GM13977 (cell line): ENCODE results near the gene WNK1.

ENCODE experiments used
- DNase-seq: peaks from one replicate; pipeline ENCODE4 v3.0.0; 2012; ENCODE audit warnings: low spot score
- CTCF ChIP-seq: IDR thresholded peaks from 2 replicates; pipeline ENCODE4 v1.5.1; 2012; ENCODE audit warnings: mild to moderate bottlenecking, control low read depth; ENCODE audit not compliant: insufficient read depth; ENCODE audit errors: extremely low read depth, missing control alignments
- in situ Hi-C: fragments of 300-500 bp; cut with MboI; formaldehyde crosslinking; loops from one replicate; pipeline ENCODE4 v1.12.0; 2022; ENCODE audit warnings: low sequenced_read_pairs, low pct_unique_long_range_greater_than_20kb, mixed read lengths, inconsistent platforms; ENCODE audit not compliant: unreplicated experiment

Gene WNK1

GRCh38 chr12:905261-906031 is 153.1 kb downstream of the WNK1 start:
- in situ Hi-C loops = no loop called here
- DNase-seq = no peak
- no peak for TF ChIP-seq CTCF

GRCh38 chr12:906062-906585 is 153.7 kb downstream of the WNK1 start:
- in situ Hi-C loops = no loop called here
- no peak for TF ChIP-seq CTCF
- no peak for DNase-seq

DNA sequence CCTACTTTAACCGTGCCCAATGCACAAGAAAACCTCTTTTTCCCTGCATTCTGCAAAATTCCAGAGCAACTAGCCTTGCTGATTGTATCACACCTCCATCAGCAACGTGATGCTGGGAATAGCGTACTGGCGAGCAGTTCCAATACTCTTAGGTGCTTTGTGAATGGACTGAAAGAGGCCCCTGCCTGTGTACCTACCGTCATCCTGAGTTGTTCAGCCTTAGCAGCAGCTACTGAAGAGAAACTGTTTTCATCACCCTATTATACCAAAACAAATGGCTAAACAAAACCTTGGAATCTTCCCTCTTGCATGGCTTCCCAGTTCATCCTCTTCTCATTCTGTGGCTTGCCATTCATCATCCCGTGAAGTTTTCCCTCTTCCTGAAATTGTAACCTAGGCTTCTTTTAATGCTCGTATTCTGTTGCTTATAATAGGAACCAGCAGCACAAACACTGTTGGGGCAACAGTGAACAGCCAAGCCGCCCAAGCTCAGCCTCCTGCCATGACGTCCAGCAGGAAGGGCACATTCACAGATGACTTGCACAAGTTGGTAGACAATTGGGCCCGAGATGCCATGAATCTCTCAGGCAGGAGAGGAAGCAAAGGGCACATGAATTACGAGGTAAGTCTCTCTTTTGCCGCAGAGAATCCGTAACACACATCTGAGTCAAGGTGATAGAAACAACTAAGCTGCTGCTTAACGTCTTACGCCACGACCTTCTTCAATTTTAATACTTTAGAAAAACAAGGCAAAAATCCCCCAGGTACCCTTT is 155.2 kb downstream of the WNK1 start:
- in situ Hi-C loops = no loop called here
- DNase-seq = no peak
- TF ChIP-seq CTCF = no peak

GRCh38 chr12:909861-910260 is 157.5 kb downstream of the WNK1 start:
- in situ Hi-C loops = no loop called here
- TF ChIP-seq CTCF = no peak
- no peak for DNase-seq

GRCh38 chr12:910416-910815 is 158.0 kb downstream of the WNK1 start:
- in situ Hi-C loops = no loop called here
- DNase-seq = no peak
- no peak for TF ChIP-seq CTCF

GRCh38 chr12:911191-911826 is 158.9 kb downstream of the WNK1 start:
- TF ChIP-seq CTCF = no peak
- in situ Hi-C loops = no loop called here
- DNase-seq = no peak
